ENCODE measurements around the gene SLC19A3. TPM values are rescaled to one million over a fixed set of nuclear protein-coding genes. Genes with fewer than 3 reads are reported as not detected.

SLC19A3 gene
- total RNA-seq: 0.52 to 0.56 TPM in 2 of 3 replicates, not detected in the other
- long read RNA-seq, full-length matches to known transcripts: 1 of 1 reads
- long read RNA-seq, partial matches to known transcripts: 0 of 1 reads
- long read RNA-seq, other reads (novel, unspliced or antisense): 0 of 1 reads

- no peak for TF ChIP-seq CTCF (IDR thresholded peaks at IDR 0.05)
- peaks cover 8% of the 10 kb centered on the region for H3K4me1 Mint-ChIP-seq (ENCODE audit: low read depth)
- peak within 1 kb of the TSS; percentile 70 for H3K4me3 Mint-ChIP-seq (ENCODE audit: unreplicated experiment)
- H3K9me3 Mint-ChIP-seq (ENCODE audit: low read depth): no peaks in the 10 kb centered on the region
- no peak within 1 kb of the TSS for H3K27ac Mint-ChIP-seq (ENCODE audit: unreplicated experiment)
- H3K36me3 Mint-ChIP-seq (ENCODE audit: low read depth): no peaks in the 10 kb centered on the region
- no peak for DNase-seq (ENCODE audit: low spot score)
- H3K27me3 Mint-ChIP-seq (ENCODE audit: low read depth): peaks cover 22% of the 10 kb centered on the region
Observed at GRCh38 chr2:227717687-227718567, at the start of gene SLC19A3. SLC19A3 (minus strand) TSS chr2:227718028; CDS start chr2:227702318, 15,710 bp downstream.

GRCh38 chr2:227766373-227766883, 48.6 kb upstream of the SLC19A3 start:
- Mint-ChIP-seq H3K36me3 (ENCODE audit: low read depth) (no peaks in the 10 kb centered on the region), H3K4me3 (ENCODE audit: unreplicated experiment) (no peak overlapping the region), H3K4me1 (ENCODE audit: low read depth) (peaks cover 9% of the 10 kb centered on the region), H3K27me3 (ENCODE audit: low read depth) (no peaks in the 10 kb centered on the region), H3K9me3 (ENCODE audit: low read depth) (no peaks in the 10 kb centered on the region), H3K27ac (ENCODE audit: unreplicated experiment) (peak overlapping the region; percentile 75)
- TF ChIP-seq CTCF (IDR thresholded peaks at IDR 0.05): peak; percentile 99
- DNase-seq (ENCODE audit: low spot score): no peak

GRCh38 chr2:227765788-227766372, 48.1 kb upstream of the SLC19A3 start:
- Mint-ChIP-seq H3K27ac (ENCODE audit: unreplicated experiment) (peak overlapping the region; percentile 50), H3K27me3 (ENCODE audit: low read depth) (no peaks in the 10 kb centered on the region), H3K4me1 (ENCODE audit: low read depth) (peaks cover 9% of the 10 kb centered on the region), H3K4me3 (ENCODE audit: unreplicated experiment) (no peak overlapping the region), H3K36me3 (ENCODE audit: low read depth) (no peaks in the 10 kb centered on the region), H3K9me3 (ENCODE audit: low read depth) (no peaks in the 10 kb centered on the region)
- TF ChIP-seq CTCF (IDR thresholded peaks at IDR 0.05): no peak
- DNase-seq (ENCODE audit: low spot score): no peak

GRCh38 chr2:227761740-227762476, 44.1 kb upstream of the SLC19A3 start:
- DNase-seq (ENCODE audit: low spot score): no peak
- Mint-ChIP-seq H3K4me3 (ENCODE audit: unreplicated experiment) (no peak overlapping the region), H3K27me3 (ENCODE audit: low read depth) (no peaks in the 10 kb centered on the region), H3K36me3 (ENCODE audit: low read depth) (peaks cover 1% of the 10 kb centered on the region), H3K9me3 (ENCODE audit: low read depth) (no peaks in the 10 kb centered on the region), H3K27ac (ENCODE audit: unreplicated experiment) (no peak overlapping the region), H3K4me1 (ENCODE audit: low read depth) (peaks cover 14% of the 10 kb centered on the region)
- TF ChIP-seq CTCF (IDR thresholded peaks at IDR 0.05): no peak
